GM19463 (cell line): ENCODE measurements around the gene NOL7.

Source experiments
- ATAC-seq: cut with Tn5 transposase; IDR thresholded peaks from one replicate; pipeline ENCODE4 v1.9.1; 2021; ENCODE audit warnings: mild to moderate bottlenecking, moderate library complexity; ENCODE audit not compliant: unreplicated experiment

NOL7 gene

DNA sequence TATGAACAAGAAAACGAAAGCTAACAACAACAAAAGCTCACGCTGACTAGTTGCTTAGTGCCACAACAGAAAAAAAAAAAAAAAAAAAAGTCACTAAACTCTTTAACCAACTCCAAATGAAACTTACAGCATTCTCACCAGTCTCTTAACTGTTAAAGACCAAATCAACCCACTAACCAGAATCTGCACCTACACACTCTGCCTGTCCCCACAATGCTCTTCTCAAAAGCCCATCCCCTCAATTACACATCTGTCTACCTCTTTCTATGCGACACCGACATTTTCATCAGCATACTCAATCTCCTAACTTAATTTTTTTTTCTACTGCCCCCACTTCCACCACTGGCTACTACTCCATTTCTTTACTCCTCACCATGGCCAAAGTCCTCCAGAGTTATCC is 34.3 kb downstream of the NOL7 start:
- no peak for ATAC-seq

DNA sequence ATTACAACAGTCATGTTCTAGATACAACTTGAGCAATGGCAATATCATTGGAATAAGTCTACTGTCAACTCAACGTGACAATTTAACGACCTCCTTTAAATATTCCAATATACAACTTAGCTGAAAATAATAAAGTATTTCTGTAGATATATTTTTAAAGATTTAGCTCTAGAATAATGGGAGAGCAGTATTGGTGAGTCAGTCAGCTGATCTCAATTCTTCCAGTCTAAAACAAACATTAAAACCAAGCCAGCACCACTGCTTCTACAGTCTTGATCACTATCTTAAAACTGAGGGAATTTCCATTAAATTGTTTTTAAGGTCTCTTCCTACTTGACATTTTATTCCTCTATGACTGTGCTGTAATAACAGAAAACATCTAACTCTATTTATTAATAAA is 38.2 kb downstream of the NOL7 start:
- no peak for ATAC-seq

DNA sequence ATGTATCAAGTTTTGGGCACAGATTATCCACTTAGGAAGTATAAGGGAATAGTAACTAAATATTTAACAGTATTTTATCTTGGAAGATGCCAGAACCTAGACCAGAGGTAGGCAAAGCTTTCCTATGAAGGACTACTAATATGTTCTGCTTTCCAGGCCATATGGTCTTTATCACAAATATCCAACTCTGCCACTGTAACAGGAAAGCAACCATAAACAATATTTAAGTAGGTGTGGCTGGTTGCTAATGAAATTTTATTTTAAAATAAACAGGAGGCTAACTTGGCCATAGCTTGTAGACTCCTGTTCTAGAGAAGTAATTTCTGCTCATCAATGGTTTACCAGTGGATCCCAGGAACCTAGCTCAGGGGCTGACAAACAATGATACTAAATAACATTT is 39.4 kb downstream of the NOL7 start:
- no peak for ATAC-seq

DNA sequence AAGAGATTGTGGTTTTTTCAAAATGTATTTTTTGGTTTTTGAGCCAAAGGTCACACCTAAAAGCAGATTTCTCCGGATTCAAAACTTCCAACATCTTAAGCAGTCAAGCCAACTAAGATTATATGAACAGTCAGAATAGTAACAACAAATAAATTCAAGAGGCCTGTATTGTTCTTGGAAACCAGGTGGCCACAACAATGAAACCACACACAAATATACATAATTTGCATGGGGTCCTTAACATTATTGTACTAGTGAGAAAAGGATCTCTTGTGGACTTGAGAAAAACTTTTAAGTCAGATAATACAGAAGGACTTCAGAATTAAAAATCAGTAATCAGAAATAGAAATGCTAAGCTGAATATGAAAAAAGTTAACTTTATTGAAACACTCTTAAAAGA is 40.6 kb downstream of the NOL7 start:
- ATAC-seq = no peak

DNA sequence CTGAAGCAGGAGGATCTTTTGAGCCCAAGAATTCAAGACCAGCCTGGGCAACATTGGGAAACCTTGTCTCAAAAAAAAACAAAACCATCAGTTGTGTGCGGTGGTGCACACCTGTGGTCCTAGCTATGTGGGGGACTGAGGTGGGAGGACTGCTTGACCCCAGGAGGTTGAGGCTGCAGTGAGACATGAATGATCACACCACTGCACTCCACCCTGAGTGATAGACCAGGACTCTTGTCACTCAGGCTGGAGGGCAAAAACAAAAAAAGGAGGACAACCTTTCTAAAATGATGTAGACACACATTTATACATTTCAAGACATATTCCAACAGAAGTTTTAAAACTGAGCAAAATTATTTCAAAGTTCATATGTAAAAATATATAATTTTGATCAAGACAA is 45.1 kb downstream of the NOL7 start:
- ATAC-seq = no peak

DNA sequence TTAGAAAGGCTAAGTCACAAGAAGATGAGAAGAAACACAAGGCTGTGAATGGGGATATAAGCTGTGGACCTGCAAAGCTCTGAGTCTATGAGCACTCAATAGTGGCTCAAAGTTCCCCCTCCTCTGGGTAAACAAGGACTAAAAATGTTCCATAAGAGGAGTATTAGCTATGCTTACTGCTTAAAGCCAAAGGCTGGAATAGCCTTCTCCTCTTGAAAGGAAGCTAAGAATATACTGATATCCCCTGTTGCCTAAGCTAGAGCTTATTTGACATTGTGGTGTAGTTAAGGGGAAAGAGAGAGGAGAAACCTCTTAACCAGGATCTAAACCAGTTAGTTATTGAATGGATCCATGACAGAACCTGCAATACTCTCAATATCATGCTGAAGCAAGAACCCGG is 45.8 kb downstream of the NOL7 start:
- no peak for ATAC-seq

DNA sequence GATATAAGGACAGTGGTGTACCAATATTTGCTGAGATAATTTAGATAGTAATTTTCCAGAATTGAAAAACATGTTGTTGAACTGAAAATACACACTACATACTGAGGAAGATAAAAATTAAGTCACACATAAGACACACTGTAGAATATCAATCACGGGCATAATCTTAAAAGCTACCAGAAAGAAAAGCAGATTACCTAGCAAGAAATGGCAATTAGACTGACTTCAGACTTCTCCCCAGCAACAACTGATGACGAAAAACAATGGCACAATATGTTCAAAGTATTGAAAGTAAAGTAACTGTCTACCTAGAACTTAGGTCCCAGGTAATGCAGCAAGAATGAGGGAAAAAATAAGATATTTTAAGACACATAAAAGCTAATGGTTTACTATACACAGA is 46.5 kb downstream of the NOL7 start:
- ATAC-seq = no peak

DNA sequence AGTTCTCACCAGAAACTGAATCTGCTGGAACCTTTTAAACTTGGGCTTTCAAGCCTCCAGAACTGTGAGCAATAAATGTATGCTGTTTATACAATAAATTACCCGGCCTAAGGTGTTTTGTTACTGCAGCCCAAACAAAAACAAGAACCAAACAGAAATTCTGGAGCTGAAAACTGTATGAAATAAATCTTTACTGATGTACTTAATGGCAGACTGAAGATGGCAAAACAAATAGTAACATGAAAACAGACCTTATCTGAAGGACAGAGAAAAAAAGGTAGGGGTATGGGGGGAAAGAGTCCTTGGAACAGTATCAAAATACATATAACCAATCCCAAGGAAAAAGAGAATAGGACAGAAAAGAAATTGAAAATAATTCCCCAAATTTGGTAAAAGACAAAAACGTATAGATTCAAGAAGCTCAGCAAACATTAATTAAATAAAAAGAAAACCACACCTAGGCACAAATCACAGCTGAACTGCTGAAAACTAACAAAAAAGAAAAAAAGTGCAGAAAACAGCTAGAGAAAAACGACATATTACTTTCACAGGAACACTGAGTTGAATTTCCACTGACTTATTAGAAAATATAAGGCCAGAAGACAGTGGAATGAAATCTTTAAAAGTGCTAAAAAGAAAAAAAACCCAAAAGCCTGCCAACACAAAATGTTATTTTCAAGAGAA is 47.7 kb downstream of the NOL7 start:
- no peak for ATAC-seq

DNA sequence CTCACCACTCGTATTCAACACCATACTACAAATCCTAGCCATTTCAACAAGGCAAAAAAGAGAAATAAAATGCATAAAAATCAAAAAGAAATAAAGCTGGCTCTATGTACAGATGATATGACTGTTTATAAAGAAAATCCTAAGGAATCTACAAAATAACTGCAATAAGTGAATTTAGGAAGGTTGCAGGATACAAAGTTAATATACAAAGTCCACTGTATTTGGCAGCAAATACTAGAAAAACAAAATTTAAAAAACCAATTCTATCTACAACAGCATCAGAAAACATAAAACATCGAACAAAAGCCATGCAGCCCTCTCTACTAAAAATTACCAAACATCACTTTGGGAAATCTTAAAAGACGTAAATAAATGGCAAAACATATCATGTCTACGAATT is 48.9 kb downstream of the NOL7 start:
- ATAC-seq = no peak

DNA sequence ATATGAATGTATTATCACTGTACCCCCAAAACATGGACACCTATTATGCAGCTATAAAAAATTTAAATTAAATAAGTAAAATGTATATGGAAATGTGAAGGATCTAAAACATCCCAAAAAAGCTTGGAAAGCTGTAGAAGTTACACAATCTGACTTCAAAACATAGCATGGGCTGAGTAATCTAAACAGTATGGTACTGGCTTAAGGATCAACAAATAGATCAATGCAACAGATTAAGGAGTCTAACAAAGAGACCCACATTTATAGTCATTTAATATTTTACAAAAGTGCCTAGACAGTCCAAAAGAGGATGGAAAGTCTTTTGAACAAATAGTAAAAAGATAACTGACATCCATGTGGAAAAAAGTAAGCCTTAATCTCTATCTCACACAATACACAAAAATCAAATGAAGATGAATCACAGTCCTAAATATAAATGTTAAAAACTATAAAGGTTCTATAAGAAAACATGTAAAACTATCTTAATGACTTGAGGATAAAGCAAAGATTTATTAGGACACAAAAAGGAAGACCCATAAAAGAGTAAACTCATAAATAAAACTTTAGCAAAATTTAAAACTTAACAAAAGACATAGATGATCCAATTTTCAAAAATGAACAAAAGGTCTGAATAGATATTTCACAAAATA is 49.7 kb downstream of the NOL7 start:
- ATAC-seq = no peak

DNA sequence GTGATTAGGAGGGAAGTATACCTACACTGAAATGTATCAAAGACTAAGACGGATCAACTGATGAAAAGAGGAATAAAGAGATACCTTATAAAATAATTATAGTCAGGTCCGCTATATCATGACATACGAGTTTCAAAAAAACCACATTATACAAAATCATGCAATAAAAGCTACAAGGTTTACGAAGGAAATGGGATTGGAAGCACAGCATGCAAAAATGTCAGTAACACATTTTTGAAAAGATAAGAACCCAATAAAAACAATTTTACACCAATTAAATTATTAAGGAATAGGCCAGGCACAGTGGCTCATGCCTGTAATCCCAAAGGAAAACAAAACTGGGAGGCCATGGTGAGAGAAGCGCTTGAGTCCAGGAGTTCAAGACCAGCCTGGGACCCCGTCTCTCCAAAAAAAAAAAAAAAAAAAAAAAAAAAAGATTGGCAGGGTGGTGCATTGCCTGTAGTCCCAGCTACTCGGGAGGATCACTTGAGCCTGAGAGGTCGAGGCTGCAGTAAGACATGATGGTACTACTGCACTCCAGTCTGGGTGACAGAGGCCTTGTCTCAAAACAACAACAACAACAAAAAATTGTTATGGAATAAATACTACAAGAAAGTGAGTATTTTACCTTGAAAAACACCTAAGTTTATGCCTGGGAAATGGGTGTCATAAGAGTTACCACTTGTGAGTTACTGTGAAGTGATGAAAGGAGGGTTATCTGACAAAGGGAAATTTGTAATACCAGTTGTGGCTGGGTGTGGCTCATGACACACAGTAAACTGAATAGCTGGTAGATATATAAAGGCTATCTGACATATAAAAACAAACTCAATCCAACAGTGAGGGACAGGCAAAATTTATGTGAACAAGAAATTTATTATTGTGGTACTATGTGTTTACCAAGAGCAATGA is 51.3 kb downstream of the NOL7 start:
- no peak for ATAC-seq

DNA sequence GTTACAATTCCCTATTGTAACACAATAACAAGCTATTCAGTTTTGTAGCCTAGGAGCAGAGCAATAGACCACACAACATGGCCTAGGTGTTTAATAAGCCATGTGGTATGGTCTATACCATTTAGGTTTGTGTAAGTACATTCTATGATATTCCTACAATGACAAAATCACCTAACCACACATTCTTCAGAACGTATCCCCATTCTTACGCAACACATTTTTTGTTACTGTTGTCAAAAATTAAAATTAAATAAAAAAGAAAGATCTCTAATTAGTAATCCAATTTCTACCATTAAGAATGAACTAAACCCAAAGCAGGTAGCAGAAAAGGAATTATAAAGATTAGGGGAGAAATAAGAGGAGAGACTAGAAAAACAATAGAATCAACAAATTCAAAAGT is 52.5 kb downstream of the NOL7 start:
- no peak for ATAC-seq

DNA sequence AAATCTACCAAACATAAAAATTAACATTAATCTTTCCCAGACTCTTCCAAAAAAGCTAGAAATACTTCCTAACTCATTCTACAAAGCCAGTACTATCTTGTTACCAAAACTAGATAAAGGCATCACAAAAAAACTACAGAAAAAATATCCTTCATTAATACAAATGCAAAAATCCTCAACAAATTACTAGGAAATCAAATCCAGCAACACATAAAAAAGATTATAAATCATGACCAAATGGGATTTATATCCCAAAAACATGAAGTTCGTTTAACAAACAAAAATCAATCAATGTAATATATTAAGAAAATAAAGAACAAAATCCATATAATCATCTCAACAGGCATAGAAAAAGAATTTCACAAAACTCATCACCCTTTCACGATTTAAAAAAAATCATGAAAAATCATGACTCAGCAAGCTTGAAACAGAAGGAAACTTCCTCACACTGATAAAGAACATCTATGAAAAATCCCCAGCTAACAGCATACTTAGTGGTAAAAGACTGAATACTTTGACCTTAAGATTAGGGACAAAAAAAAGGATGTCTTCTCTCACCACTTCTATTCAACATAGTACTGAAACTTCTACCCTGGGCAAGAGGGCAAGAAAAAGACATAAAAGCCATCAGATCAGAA is 53.3 kb downstream of the NOL7 start:
- peak; percentile 70 for ATAC-seq

DNA sequence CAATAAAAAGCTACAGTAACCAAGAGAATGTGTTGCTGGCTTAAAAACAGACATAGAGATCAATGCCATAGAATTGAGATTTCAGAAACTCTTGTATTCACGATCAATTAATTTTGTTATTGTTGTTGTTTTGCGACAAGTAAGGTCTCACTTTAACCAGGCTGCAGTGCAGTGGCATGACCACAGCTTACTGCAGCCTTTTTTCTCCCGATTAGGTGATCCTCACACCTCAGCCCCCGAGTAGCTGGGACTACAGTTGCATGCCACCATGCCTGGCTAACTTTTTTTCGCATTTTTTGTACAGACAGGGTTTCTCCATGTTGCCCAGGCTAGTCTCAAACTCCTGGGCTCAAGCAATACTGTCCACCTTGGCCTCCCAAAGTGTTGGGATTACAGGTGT is 54.3 kb downstream of the NOL7 start:
- ATAC-seq = no peak
